NCI-H2029 treated with DMSO at 0.1 percent for 48 hours (cell line): ENCODE data around the gene SUPT7L.

Experiments
- DNase-seq: peaks from one replicate; lab custom pipeline; 2025; lab: John Stamatoyannopoulos, UW

The SUPT7L gene, protein sequence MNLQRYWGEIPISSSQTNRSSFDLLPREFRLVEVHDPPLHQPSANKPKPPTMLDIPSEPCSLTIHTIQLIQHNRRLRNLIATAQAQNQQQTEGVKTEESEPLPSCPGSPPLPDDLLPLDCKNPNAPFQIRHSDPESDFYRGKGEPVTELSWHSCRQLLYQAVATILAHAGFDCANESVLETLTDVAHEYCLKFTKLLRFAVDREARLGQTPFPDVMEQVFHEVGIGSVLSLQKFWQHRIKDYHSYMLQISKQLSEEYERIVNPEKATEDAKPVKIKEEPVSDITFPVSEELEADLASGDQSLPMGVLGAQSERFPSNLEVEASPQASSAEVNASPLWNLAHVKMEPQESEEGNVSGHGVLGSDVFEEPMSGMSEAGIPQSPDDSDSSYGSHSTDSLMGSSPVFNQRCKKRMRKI

GRCh38 chr2:27663285-27664153 is at the start of gene SUPT7L, which contains the start of gene SLC4A1AP:
Gene SUPT7L (minus strand): TSS chr2:27663614. CDS start chr2:27662192, 1,422 bp downstream.
Gene SLC4A1AP (plus strand): TSS chr2:27663889. CDS start chr2:27663915, 26 bp downstream.
- DNase-seq: peak; percentile 81

- no peak for DNase-seq
Measured at GRCh38 chr2:27713201-27713600, 49.8 kb upstream of the SUPT7L start.

DNA sequence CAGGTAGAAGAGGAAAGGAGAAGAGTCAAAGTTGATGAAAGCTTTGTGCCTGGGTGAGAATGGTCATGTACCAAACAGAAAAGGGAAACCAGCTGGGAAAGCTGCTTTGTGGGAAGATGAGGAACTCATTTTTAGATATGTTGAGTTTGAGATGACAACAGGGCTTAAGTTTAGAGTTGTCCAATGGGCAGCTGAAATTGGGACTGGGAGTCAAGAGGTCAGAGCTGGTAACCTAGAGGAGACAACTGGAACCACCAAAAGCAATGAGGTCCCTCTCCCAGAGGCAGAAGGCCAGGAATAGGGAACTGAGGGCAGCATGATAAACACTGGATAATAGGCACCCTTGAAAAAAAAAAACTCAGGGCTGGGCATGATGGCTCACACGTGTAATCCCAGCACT is 49.1 kb upstream of the SUPT7L start:
- DNase-seq: no peak

GRCh38 chr2:27711804-27712203 is 48.4 kb upstream of the SUPT7L start:
- DNase-seq: no peak

GRCh38 chr2:27710640-27711430 is 47.4 kb upstream of the SUPT7L start:
- no peak for DNase-seq

- no peak for DNase-seq
Measured at GRCh38 chr2:27709960-27710575, 46.7 kb upstream of the SUPT7L start.

DNA sequence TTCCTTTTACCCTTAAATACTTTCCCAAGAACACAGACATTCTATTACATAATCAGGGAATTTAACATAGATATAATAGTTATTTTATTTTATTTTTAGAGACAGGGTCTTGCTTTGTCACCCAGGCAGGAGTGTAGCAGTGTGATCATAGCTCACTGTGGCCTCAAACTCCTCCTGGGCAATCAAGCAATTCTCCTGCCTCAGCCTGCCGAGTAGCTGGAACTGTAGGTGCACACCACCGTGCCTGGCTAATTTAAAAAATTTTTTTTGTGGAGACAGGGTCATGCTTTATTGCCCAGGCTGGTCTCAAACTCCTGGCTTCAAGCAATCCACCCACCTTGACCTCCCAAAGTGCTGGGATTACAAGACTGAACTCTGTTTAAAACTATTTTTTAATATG is 45.9 kb upstream of the SUPT7L start:
- DNase-seq: no peak

DNA sequence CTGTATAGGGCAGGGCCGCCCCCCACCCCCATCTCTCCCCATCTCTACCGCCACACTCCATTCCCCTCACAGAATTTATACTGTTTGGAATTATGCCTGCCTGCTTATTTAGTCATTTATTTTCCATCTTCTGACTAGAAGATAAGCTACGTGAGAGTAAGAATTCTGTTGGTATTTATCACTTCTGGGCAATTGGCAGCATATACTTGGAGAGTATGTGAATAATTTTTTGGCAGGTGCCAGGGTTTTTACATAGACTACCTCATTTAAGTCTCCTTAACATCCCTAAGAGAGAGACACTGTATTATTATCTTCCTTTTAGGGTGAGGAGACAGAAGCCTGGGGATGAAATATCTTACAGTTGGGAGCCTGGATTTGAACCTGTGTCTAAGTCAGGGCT is 45.3 kb upstream of the SUPT7L start:
- no peak for DNase-seq

- no peak for DNase-seq
Measured at GRCh38 chr2:27708257-27708654, 44.8 kb upstream of the SUPT7L start.

DNA sequence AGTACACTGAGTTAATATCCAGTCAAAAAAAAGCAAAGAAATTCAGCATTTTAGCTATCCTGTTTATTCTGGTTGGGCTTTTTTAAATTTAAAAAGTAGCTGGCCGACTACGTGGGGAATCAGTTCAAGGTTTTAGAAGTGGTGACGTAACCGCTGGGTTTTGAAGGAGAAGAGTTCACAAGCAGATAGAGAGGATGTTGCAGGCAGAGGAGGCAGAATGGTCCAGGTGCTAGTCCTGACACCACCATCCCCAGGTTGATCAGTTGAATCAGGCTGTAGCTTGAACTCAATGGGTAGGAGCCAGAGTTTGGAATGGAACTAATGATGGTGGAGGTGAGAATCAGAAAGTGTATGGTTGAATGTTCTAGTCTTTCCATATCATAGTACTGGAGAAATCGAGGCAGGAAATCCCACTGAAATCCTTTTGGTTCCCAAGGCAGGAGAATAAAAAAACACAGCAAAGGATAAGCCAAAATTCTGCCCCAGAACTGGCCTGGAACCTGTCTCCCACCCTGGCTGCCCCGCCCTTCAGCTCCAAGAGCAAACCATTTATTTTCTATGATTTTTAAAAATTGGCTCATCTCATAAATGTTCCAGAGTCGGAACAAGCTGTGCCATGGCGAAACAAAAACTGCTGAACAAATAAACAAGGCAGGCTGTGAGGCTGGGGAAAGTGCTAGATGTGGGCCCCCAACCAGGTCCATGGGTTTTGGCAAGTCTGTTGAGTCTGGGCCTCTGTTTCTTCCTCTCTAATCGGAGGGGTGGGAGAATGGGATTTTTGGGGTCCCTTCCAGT is 44.2 kb upstream of the SUPT7L start:
- no peak for DNase-seq

DNA sequence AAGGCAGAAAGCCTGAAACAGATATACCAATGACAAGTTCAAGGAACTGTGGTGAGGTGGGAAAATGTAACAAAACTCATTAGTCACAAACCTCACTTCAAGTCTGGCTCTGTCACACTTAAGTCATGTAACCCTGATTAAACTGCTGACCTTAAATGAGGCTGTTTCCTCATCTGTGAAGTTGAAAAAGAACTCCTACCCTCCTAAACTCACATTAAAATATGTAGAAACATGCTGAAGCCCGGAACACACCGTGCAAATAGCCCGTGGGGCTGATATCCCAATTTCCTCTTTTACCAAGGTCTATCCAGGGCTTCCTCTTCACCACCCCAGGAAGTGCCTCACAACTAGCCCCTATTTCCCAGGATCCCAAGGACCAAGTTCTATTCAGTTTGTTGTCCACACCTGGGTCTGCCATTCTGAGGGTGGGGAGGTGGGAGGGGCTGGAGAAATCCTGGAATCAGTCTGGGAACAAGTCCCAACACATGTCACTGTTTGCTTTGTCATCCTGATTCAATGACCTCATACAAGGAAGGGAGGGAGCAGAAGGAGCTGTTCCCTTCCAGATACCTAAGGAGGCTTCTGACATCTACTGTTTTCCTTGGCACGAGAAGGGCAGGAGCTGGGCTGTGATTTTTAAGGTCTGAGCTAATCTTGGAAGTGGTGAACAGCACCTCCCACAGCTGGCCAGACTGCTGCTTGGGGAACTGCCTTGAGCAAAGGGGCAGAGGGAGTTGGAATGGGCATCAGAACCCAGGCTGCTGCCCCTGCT is 42.6 kb upstream of the SUPT7L start:
- DNase-seq: peak; percentile 60

DNA sequence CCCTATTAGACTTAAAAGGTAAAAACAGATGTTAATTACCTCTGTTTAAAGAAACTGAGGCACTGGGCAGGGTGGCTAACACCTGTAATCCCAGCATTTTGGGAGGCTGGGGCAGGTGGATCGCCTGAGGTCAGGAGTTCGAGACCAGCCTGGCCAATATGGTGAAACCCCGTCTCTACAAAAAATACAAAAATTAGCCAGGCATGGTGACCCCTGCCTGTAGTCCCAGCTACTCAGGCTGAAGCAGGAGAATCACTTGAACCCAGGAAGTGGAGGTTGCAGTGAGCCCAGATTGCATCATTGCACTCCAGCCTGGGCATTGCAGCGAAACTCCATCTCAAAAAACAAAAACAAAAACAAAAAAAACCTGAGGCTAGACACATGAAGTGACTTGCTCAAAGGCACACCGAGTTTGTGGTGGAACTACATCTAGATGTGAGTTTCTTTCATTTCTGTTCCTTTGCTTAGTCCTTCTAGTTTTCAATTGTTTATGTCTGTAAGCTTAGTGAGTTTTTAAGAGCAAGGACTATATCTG is 41.0 kb upstream of the SUPT7L start:
- no peak for DNase-seq

GRCh38 chr2:27703638-27704341 is 40.4 kb upstream of the SUPT7L start:
- peak; percentile 53 for DNase-seq

- no peak for DNase-seq
Measured at GRCh38 chr2:27702302-27702701, 38.9 kb upstream of the SUPT7L start.

- DNase-seq: peak; percentile 86
Measured at GRCh38 chr2:27701676-27702075, 38.3 kb upstream of the SUPT7L start.

- no peak for DNase-seq
Measured at GRCh38 chr2:27697660-27698059, 34.2 kb upstream of the SUPT7L start.

- no peak for DNase-seq
Measured at GRCh38 chr2:27690052-27690451, 26.6 kb upstream of the SUPT7L start.

DNA sequence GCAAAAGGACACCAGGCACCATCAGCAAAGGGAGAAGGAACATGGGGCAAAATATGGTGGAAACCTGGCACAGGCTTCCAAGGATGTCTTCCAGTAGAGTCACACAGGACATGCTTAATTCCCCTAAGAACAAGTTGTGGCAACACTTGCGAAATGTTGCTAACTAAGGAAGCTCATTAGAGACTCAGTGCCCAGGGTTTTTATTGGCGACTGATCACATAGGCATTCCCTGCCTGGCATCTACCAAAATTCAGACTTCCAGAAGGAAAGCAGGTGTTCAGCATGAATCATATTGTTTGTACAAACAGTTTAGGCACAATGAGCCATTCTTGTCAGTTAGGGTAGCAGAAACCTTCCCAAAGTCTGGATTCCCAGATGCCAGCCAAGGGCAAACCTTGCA is 26.0 kb upstream of the SUPT7L start:
- DNase-seq: no peak

GRCh38 chr2:27687232-27687631 is 23.8 kb upstream of the SUPT7L start:
- DNase-seq: no peak
